NCI-H2029 (cell line): ENCODE data around the gene MYOD1.
A peak's percentile ranks its signal among the peaks of the same experiment; 100 is the strongest.

Experiments used
- DNase-seq: peaks from one replicate; lab custom pipeline; 2025; lab: John Stamatoyannopoulos, UW

Gene MYOD1

DNA sequence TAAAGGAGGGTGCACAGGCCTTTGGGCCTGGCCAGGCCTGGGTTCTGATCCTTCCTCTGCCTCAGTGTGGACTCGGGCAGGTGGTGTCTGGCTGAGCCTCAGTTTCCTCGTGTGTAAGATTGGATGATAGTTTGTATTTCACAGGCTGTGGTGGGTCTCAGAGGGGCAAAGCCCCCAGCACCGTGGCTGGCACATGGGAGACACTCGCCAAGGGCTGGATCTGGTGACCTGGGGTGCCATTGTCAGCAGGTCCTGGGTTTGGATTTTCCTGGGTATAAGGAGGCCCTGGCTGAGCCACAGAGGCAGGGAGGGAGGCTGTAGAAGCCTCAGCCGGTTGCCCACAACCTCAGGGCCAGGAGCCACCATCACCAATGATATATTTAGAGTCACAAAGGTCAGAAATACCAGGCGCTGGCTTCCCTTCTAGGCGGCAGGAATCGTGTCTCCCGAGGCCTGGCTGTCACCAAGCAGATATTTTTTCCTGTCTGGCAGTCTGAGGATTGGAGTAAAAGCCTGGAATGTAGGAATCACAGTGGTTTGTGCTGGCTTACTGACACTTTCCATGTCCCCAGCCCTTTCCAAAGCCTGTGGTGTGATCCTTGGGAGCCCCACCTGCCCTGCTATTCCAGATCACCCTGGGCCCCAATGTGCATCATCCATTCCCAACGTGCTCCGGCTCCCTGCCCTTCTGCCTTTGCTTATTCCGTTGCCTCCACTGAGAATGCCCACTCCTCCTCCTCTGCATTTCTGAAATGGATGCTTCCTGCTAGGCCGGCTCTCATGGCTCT lies 30.8 kb downstream of the MYOD1 start:
- DNase-seq = no peak

- no peak for DNase-seq
These were observed 31.4 kb downstream of the MYOD1 start for GRCh38 chr11:17750801-17751165.

DNA sequence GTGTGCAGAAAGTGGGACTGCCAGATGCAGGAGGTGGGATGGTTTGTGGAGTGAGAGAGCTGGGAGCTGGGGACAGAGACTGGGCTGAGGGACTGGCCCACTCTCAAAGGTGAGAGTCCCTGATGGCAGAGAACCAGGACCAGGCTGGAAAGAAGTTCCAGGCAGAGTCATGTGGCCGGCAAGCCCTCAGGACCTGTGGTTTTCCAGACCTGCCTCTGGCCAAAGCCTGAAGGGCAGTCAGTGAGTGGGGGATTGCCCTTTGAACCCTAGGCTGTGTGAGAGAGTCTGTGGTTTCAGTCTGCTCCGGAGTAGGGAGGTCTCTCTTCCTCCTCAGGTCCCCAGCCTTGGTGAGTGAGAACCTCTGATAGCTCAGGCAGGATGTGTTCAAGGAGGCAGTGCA lies 32.2 kb downstream of the MYOD1 start:
- no peak for DNase-seq

- no peak for DNase-seq
These were observed 32.8 kb downstream of the MYOD1 start for GRCh38 chr11:17752144-17752543.

DNA sequence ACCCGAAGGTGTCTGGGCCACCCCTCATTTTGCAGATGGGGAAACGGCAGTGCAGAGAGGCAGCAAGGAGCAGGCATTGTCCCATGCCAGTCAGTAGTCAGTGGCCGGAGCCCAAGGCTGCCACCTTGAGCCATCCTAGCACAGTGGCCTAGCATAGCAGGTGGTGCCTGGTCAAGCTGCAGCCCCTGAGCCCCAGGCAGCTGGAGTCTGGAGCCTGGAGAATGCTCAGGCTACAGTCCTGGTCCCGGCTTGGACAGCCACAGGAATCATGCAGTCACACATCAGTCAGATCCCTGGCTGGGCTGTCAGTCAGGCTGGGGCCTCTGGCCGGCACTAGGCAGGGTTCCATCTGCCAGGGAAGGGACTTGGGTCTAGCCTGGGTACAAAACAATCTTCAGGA lies 33.8 kb downstream of the MYOD1 start:
- DNase-seq = no peak

GRCh38 chr11:17753641-17754040 lies 34.3 kb downstream of the MYOD1 start:
- DNase-seq = no peak

DNA sequence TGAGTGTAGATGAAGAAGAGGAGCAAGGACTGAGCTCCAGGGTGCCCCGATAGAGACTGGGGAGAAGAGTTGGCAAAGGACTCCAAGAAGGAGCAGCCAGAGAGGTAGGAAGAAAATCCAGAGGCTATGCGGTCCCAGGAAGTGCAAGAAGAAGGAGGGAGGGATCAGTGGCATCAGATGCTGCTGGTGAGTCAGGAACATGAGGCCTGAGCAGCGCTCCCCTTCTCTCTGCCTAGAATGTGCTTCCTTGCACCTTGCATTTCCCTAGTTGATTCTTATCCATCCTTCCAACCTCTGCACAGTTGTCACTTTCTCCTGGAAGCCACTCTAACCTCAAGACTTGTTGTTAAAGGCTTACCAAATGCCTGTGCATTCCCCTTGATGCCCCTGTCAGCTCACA lies 36.5 kb downstream of the MYOD1 start:
- DNase-seq = no peak

- DNase-seq = peak; percentile 84
These were observed 41.0 kb downstream of the MYOD1 start for GRCh38 chr11:17760102-17761029.

DNA sequence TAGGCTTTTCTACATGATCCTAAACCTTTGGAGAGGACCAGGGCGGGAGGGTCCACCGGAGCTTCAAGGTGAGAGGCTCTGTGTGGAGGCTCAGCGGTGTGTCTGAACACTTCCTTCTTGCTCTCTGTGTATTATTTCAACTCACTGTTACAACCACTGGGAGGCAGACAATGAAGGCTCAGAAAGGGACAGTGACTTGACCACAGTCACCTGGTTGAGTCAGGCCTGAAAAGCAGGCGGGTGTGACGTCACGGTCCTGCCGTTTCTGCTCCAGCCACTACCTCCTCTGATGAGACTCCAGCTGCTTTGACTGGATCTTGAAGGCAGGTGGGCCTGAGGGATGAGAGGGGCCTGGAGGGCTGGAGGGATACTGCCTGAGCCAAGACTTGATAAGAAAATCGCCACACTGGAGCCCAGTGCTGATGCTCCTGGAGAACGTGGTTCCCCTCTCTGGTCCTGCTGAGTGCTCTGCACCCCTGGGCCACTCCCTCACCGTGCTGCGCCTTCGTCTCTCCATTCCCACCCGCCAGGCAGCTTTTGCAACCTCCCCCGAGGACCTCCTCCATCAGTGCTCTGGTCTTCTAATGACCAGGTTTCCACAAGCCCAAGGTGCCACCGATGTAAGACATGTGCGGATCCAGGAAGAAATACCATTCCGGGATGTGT lies 43.1 kb downstream of the MYOD1 start:
- DNase-seq = no peak

GRCh38 chr11:17763244-17763643 lies 43.9 kb downstream of the MYOD1 start:
- DNase-seq = no peak

GRCh38 chr11:17763703-17764102 lies 44.3 kb downstream of the MYOD1 start:
- no peak for DNase-seq

DNA sequence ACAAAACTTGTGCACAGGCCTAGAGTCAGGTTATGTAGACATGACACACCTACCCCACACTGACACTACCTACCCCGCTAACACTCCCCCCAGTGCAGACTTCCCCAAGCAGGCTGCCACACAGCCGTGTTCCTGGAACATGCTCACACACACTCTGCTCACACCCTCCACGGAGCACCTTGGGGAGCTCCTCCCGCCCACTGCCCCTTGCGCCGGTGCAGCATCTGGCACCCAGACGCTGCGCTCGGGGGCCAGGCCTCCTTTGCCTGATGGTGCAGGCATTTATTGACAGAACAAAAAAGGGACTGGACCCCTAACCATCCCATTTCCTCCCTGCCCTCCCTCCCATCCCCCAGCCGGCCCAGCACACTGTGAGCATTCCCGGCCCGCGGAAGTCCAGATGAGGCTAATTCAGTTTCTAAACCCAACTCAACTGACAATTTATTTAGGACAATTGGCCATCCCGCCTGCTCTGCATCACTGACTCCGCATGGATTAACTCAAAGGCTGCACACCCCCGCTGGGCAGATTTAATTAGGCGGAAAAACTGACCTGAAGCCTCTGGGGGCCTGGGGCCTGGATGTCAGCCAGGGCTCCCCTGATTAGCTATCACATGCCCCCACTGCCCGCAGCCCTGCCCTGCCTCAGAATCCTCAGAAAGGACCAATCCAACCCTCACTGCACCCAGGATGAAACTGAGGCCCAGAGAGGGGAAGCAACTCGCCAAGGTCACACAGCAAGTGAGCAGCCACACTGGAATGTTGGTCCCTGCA lies 45.3 kb downstream of the MYOD1 start:
- DNase-seq = no peak

DNA sequence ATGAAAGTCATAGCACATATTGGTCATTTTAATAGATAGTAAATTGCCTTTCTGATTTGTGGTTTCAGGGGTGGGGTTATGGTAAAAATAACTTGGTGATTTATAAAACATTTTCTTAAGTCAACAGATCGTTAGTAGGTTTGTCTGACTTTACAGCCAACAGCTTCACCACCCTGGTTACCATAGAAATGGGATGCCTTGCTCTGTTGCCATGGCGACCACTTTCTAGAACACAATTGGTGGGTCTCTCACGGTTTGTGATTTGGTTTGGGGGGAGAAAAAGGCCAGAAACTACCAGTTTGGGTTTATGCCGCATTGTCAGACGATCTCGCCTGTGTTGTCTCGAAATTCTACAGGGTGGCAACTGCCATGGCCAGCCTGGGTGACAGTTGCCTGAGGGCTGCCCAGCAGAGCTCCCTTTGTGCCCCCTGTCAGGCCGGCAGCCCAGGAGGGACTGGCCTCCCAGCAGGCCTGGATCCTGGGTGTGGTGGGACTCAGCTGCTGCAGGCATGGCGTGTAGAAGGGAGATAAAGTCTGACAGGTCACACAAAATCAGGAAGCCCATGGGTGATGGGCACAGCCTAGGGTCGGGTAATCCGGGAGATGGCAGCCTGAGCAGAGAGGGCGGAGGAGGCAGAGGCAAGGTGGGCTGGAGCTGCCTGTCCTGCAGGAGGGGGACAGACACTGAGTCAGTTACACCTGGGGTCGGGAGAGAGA lies 46.1 kb downstream of the MYOD1 start:
- DNase-seq = no peak

- DNase-seq = no peak
These were observed 46.6 kb downstream of the MYOD1 start for GRCh38 chr11:17766073-17766359.

DNA sequence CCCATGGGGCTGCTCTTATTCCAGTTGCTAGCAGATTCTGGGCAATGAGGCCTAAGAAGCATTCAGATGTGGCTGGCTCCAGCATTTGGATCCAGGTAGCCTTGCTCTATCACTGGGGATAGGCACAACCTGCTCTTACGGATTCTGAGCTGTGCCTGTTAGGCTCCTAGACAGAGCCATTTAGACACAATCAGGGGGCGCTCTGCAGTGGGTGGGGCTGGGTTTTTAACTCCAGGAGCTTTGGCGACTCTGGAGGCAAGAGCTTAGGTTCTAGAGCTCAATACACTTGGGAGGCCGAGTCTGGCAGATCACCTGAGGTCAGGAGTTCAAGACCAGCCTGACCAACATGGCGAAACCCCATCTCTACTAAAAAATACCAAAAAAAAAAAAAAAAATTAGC lies 47.2 kb downstream of the MYOD1 start:
- DNase-seq = no peak

DNA sequence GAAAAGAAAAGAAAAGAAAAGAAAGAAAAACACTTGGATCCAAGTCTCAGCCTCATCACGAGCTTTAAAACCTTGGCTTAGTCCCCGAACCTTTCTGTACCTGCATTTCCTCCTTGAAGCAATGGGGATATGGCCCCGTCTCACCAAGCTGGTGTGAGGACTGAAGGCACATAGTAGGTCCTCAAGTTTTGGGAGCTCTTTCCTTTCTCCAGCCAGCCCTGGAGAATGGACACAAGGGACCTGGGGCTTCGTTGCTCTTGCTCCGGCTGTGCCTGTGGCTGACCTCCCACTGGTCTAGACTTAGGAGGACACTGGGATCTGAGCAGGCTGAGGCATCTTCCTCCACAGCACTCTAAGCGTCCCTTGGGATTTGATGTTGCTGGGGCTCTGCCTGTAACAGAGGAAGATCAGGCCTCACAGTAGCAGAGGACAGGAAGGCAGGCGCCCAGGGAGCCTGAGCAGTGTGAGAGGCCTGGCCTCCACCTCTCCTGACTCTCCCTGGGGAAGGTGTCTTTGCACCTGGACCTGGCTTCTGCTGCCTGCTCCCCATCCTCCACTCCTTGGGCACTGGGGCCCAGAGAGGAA lies 48.0 kb downstream of the MYOD1 start:
- DNase-seq = no peak

DNA sequence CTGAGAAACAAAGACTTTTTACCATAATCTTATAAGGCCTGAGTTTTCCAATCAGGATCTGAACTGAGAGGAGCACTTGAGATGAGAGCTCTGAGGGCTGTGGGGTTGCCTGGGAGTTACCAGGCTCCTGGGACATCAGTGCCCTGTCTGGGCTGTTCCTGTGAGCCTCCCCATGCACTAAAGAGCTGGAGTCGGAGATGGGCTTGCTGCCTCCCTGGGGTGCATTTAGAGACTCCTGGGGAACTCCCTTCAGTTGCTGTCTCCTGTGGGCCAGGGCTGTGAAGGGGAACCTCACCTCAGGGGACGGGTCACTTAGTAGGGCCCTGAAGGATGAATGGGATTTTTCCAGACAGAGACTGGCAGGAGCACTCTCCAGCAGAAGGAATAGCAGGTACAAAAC lies 48.5 kb downstream of the MYOD1 start:
- DNase-seq = no peak

DNA sequence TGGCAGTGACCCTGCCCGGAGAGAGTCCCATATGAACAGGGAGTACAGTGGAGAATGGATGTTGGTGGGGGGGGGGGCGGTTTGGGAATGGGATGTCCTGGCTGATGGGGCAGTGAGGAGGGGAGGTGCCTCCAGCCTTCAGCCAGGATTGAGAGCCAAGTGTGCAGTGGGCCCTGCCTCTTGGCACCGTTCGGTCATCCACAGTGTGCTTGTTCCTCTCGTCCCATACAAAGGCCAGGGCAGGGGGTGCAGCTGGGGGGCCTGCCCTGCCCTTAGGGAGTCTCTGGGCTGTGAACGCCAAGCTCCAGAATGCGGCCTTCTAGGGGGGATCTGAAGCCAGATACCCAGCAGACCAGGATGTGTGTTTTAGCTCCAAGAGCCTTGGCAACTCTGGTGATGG lies 49.2 kb downstream of the MYOD1 start:
- DNase-seq = no peak

GRCh38 chr11:17769218-17769617 lies 49.8 kb downstream of the MYOD1 start:
- no peak for DNase-seq

DNA sequence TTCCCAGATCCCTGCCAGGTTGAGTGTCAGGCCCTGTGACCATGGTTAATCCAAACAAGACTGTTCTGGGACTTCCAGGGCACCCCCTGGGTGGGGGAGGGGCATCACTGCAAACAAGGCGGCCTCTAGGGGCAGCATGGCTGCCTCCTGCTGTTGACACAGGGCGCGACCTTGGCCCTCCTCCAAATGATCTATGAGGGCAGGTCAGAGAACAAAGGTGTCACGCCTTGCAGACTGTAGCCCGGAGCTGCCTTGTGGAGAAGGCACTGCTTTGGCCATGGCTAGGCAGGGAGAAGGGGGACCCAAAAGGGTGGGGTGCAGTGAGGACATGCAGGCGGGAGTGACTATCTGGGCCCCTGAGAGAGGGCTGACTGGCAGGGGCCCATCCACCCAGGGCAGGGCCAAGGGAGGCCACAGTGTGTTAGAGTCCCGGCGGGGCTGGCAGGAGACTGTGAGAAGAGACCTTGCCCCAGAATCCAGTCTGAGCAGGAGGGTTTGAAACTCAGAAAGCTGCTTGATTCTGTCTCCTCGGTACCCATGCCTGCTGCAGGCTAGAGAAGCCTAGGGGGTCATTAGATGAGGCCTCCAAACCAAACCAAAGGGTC lies 50.8 kb downstream of the MYOD1 start:
- peak; percentile 52 for DNase-seq

DNA sequence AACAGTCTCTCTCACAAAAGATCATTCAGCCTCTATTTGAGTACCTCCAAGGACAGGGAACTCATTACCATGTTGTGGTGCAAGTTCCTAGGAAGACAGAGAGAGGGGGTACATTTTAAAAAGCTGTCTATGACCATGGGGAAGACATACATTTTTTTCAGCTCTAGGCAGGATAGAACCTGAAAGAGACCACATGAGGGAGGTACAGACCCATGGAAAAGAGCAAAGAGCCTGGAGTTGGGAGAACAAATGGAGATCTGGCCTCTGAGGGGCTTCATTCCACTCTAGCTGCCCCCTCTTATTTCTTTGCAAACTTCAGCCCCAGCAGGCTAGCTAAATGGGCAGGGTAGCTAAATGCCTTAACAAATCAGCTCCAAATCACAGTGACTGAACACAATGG lies 51.5 kb downstream of the MYOD1 start:
- DNase-seq = no peak
